Stimulated activated CD8-positive, alpha-beta memory T cell treated with anti-CD3 and anti-CD28 coated beads, Interleukin-15, amount 100 ng/mL, for 4 hours (primary cell): ENCODE data around the gene ACOT11.
"Not testable (repeated sequence)": the region's sequence is repeated elsewhere in the genome, so short reads cannot be mapped to it uniquely, and the experiment has no call there.

Source experiments
- DNase-seq, 2 donors: peaks; one replicate each; pipeline ENCODE4 v3.0.0-alpha.2; 2020; ENCODE audit warnings: low read depth in 2 of 2

Gene ACOT11

GRCh38 chr1:54547601-54548388 is at the start of gene ACOT11:
TSS of gene ACOT11 (plus strand) at chr1:54548228. CDS start at chr1:54548310, 82 bp downstream.
- no peak for DNase-seq

GRCh38 chr1:54498383-54499096 is 49.5 kb upstream of the ACOT11 start:
- no peak for DNase-seq

DNA sequence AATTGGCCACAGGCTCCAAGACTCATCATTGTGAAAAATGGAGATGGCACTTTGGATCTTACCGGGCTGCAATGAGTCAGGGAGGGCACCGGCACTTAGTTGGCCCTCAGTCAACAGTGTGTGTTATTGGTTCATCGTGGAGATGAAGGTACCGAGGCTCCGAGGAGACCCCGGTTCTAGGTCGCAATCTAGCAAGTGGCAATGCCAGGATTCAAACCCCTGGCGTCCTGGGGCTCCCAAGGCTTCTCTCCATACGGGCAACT is 49.0 kb upstream of the ACOT11 start:
- DNase-seq: no peak

DNA sequence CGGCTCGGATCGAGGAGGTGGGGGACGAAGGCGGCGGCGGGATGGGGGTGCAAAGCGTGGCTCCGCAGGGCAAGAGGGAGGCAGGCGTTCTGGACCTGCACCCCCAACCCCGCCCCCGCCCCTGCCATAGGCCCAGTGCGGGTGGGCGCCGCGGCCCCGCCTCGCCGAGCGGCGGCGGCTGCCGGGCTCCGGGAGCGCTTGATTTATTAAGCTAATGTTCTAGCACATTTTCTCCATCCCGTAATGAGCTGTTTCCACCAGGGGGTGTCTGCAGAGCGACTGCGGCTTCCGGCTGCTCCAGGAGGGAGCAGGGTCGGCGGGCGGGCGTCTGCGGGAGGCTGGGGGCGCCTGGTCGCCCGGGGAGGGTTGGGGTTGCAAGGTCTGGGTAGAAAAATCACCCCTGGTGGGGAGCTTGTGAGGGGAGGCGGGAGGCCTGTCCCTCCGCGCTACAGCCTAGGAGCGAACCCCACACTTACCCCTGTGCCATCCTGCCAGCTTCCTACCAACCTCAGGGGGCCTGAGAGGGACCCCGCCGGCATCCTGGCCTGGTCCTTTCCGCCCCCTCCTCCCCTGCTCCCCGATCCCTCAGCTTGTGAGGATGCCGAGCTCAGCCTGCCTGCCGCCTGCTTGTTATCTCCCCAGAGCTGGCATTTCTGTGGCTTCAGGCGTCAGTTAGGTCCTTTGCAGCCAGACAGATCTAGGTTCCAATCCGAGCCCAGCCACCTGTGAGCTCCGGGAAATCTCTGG is 48.5 kb upstream of the ACOT11 start:
- DNase-seq: no peak

- DNase-seq: no peak
Measured at GRCh38 chr1:54500107-54500431, 48.0 kb upstream of the ACOT11 start.

DNA sequence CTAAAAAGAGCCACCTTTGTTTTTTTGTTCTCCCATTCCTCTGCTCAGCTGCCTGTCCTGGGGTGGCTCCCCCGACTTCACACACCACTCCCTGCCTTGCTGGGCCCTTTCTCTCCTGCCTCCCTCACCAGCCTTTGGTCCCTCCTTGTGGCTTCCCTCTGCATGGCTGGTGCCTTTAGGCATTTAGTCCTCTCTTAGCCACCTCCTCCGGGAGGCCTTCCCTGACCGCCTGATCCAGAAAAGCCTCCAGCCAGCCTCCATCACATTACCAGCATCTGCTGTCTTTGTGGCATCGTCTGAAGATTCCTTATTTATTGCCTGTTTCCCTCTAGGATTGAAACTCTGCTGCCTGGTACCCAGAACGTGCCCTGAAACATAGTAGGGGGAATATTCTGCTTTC is 46.2 kb upstream of the ACOT11 start:
- DNase-seq: no peak

- no peak for DNase-seq
Measured at GRCh38 chr1:54502342-54502741, 45.7 kb upstream of the ACOT11 start.

- no peak for DNase-seq
Measured at GRCh38 chr1:54506594-54506993, 41.4 kb upstream of the ACOT11 start.

DNA sequence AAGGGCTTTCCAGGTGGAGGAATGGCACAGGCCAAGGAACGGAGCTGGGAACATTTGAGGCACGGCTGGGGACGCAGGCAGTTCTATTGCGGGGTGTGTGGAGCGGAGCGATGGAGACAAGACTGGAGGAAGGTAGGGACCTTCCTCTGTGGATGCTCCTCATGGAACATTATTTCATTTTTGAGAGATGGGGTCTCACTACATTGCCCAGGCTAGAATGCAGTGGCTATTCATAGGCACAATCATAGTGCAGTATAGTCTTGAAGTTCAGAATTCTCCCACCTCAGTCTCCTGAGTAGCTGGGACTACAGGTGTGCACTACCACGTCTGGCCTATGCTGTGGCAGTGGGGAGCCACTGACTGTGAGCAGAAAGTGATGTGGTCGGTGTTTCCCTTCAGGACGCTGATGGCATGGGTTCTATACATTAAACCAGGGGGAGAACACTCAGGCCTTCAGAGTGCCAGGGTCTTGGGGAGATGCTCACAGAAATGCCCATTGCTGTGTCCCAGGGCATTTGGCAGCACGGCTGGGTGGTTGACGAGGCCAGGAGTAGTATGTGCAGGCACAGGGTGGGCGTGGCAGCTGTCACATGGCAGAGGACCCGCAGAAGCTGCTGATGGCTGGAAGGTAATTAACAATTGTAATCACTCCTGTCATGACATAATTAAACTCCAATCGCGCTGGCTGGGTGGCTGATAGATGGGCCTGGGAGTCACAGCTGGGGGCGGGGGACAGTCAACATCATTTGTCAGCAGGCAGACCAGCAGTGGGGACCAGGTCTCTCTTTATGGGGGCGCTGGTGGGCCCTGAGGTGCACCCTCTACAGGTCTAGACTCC is 40.8 kb upstream of the ACOT11 start:
- no peak for DNase-seq

GRCh38 chr1:54510715-54511270 is 37.2 kb upstream of the ACOT11 start:
- DNase-seq: no peak

DNA sequence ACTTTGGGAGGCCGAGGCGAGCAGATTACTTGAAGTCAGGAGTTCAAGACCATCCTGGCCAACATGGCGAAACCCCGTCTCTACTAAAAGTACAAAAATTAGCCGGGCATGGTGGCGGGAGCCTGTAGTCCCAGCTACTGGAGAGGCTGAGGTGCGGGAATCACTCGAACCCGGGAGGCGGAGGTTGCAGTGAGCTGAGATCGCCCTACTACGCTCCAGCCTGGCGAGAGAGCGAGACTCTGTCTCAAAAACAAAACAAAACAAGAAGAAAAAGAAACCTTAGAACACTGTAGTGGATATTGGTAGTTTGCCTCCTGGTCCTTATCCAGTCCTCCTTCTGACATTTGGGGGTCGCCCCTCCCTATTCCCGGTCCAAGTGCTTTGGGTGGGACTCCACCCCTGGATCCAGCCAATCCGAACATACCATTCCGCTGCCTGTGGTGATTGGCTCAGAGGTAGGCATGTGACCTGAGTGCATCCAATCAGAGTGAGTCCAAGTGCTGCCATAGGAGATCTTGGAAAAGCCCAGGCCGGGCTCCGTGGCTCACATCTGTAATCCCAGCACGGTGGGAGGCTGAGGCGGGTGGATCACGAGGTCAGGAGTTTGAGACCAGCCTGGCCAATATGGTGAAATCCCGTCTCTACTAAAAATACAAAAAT is 34.0 kb upstream of the ACOT11 start:
- DNase-seq: not testable (repeated sequence)

GRCh38 chr1:54516249-54516920 is 31.6 kb upstream of the ACOT11 start:
- DNase-seq: no peak

- no peak for DNase-seq
Measured at GRCh38 chr1:54517496-54517895, 30.5 kb upstream of the ACOT11 start.

DNA sequence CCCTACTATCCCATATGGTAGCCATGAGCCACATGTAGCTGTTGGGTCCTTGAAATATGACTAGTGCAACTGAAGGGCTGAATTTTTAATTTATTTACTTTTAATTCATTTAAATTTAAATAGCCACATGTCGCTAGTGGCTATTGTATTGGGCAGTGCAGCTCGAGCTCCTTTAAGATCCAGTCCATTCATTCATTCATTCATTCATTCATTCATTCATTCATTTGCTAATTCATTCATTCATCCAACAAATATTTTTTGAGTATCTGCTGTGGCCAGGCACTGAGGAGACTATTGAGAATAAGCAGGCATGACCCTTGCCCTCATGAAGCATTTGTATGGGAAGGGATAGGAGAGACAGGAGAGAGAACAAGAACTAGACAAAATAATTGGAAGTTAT is 29.5 kb upstream of the ACOT11 start:
- no peak for DNase-seq

DNA sequence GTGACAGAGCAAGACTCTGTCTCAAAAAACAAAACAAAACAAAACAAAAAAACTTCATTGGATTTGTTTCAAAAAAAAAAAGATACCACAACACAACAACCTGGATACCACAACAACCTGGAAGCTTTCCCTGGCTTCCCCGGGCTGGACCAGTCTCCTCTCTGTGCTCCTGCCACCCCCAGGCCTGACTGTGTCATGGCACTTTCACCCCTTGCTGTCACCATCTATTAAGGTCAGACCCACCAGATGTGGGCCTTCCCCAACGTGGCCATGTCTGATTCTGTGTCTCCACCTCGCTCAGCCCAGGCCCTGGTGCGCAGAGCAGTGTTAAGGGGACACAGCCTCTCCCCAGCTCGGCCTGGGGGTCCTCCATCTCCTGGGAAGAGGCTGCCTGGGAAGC is 28.3 kb upstream of the ACOT11 start:
- DNase-seq: no peak

DNA sequence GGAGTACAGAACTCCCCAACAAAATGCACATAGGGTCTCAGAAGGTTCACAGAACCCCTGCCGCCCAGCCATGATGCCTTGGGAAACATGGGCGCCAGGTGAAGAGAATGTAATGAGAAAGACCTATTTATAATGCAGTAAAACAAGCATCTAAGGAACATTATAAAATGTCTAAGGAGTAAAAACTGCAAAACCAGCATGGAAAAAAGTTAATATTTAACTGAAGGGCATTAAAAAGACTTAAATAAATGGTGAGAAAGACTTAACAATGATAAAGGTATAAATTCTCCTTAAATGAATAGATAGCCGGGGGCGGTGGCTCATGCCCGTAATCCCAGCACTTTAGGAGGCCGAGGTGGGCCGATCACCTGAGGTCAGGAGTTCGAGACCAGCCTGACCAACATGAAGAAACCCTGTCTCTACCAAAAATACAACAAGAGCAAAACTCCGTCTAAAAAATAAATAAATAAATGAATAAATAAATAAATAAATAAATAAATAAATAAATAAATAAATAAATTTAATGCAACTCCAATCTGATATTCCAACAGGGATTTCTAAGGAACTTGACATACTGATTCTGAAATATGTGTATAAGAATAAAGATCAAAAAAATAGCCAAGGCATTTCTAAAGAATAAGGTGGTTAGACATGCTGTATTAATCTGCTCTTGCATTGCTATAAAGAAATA is 27.3 kb upstream of the ACOT11 start:
- no peak for DNase-seq

GRCh38 chr1:54526565-54526964 is 21.5 kb upstream of the ACOT11 start:
- DNase-seq: not testable (repeated sequence)

DNA sequence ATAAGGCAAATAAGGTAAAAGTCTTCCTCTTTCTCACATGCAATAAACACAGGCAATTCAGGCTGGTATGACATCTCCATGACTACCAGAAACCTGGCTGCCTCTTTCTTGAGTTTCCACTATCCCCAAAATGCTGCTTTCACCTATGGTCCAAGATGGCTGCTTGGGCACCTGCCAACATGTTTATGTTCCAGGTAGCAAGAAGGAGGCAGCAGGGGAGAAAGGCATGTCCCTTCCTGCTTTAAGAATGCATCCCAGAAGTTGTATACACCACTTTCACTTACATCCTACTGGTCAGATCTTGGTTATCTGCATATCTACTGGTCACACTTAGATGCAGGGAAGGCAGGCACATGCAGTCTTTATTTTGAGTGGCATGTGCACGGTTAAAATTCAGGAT is 19.4 kb upstream of the ACOT11 start:
- no peak for DNase-seq

DNA sequence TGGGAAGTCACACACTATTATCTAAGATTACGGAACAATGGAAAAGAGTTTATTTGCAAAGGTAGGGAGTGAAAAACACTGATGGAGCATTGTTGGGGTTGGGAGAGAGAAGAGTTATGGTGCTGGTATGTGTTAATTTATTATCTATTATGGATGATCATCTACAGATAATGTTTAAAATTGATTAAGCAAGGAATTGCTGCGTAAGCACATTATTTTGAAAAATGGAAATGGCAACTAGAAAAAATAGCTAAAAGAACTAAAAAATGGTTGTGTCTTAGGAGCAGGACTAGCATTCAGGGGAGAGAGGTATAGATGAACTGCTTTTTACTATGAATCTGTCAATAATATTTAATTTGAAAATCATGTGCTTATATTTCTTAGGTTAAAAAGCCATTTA is 16.0 kb upstream of the ACOT11 start:
- DNase-seq: no peak

DNA sequence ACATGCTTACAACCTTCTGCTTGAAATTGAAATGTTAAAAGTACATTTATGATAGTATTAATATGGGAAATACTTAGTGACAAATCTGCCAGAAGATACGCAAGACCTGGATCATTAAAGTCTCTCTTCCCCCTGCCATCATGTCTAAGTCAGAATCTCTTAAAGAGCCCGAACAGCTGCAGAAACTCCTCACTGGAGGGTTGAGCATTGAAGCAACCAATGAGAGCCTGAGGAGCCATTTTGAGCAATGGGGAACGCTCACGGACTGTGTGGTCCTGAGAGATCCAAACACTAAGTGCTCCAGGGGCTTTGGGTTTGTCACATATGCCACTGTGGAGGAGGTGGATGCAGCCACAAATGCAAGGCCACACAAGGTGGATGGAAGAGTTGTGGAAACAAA is 11.4 kb upstream of the ACOT11 start:
- not testable (repeated sequence) for DNase-seq
